ENCODE measurements around the gene CALD1.

The CALD1 gene

DNA sequence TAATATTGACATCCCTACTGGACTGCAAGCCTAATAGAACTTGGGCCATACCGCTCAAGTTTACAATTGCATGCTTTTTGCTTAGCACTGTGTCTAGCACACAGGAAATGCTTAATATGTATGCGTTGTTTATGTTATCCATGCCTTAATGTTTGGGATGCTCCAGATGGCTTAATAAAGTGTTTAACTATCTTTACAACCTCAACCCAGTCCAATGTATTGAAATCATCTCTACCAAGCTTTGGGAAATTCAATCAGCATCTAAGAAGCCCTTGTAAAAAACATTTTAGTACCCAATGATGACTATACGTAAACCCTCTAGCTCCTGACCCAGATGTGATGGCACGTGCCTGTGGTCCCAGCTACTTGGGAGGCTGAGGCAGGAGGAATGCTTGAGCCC, 40.0 kb downstream of the CALD1 start:
- in situ Hi-C loops (cut with MboI; ENCODE audit: low sequenced_read_pairs, unreplicated experiment): no loop called here
- no peak for DNase-seq (ENCODE audit: low spot score)

DNA sequence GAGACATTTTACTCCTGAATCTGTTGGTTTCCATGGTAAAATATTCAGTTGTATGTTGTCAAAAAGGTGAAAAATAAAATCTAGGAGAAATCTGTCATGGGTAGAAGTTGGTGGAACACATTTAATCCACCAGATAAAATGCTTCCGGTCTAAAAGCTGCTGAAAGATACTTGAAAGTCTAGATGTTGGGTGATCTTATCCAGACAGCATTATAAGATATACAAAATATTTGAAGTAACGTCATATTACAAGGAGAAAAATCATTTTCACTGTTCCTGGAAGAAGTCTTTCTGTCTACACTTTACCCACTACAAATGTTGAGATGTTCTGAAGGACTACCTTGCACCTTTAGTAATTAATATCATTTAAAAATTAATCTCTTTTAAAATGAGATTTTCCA, 40.9 kb downstream of the CALD1 start:
- in situ Hi-C loops (cut with MboI; ENCODE audit: low sequenced_read_pairs, unreplicated experiment): no loop called here
- TF ChIP-seq, protein P1, sequence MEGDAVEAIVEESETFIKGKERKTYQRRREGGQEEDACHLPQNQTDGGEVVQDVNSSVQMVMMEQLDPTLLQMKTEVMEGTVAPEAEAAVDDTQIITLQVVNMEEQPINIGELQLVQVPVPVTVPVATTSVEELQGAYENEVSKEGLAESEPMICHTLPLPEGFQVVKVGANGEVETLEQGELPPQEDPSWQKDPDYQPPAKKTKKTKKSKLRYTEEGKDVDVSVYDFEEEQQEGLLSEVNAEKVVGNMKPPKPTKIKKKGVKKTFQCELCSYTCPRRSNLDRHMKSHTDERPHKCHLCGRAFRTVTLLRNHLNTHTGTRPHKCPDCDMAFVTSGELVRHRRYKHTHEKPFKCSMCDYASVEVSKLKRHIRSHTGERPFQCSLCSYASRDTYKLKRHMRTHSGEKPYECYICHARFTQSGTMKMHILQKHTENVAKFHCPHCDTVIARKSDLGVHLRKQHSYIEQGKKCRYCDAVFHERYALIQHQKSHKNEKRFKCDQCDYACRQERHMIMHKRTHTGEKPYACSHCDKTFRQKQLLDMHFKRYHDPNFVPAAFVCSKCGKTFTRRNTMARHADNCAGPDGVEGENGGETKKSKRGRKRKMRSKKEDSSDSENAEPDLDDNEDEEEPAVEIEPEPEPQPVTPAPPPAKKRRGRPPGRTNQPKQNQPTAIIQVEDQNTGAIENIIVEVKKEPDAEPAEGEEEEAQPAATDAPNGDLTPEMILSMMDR (IDR thresholded peaks at IDR 0.05; ENCODE audit: borderline replicate concordance, control extremely low read depth, extremely low read depth, insufficient read depth, missing control alignments): no peak
- DNase-seq (ENCODE audit: low spot score): no peak

More for the DNA sequence above, 40.0 kb downstream of the CALD1 start:
- TF ChIP-seq, protein P1 (IDR thresholded peaks at IDR 0.05; ENCODE audit: borderline replicate concordance, control extremely low read depth, extremely low read depth, insufficient read depth, missing control alignments): no peak

DNA sequence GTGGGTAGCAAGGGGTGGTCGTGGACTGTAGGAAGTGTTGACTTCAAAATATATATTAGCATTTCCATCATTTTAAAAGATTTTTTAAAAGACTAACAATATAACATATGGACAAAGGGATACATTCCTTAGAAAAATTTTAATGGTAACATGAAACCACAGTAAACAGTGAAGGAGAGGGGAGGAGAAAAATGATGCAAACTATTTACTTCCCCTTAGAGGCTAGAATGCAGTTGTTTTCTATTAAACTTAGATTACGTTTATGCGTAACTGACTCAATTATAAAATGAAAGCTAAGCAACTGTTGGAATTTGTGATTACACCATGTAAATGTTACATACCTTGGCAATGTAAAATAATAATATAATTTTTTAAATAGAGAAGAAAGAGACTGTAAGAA, 41.3 kb downstream of the CALD1 start:
- DNase-seq (ENCODE audit: low spot score): no peak
- TF ChIP-seq, protein P1 (IDR thresholded peaks at IDR 0.05; ENCODE audit: borderline replicate concordance, control extremely low read depth, extremely low read depth, insufficient read depth, missing control alignments): no peak
- in situ Hi-C loops (cut with MboI; ENCODE audit: low sequenced_read_pairs, unreplicated experiment): no loop called here

DNA sequence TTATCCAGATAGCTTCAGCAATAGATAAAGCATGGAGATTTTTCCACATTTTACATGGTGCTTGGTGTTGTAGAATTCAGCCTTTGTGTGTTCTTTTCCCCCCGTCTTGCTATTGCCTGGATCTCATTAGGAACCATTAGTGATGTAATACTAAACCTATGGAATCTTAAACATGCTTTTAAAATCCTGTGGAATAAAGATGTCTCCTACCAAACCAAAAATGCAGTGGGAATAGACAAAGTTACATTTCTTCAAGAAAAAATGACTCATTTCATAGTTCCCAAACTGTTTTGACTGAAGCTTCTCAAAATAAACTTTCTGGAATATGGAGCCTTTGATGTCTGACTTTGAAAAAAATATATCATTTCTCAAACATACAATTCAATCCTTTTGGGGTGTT, 44.0 kb downstream of the CALD1 start:
- no peak for DNase-seq (ENCODE audit: low spot score)
- TF ChIP-seq, protein P1 (IDR thresholded peaks at IDR 0.05; ENCODE audit: borderline replicate concordance, control extremely low read depth, extremely low read depth, insufficient read depth, missing control alignments): no peak
- in situ Hi-C loops (cut with MboI; ENCODE audit: low sequenced_read_pairs, unreplicated experiment): no loop called here

DNA sequence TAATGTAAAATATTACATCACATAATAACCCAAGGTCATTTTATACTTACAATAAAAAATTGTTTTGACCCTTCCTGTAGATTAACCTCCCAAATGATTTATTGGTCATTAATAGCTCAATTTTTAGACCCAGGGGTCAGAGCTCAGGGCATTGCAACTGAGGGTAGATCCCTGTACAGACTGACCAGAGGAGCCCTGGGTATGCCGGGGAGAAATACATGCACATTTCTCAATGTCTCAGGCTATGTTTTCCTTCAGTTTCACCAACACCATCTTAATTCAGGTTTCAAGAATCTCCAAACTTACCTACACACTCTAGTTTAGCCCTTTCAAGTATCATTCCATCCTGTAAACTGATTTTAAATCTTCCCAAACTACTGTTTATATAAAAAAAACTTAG, 46.2 kb downstream of the CALD1 start:
- in situ Hi-C loops (cut with MboI; ENCODE audit: low sequenced_read_pairs, unreplicated experiment): no loop called here
- DNase-seq (ENCODE audit: low spot score): no peak
- TF ChIP-seq, protein P1 (IDR thresholded peaks at IDR 0.05; ENCODE audit: borderline replicate concordance, control extremely low read depth, extremely low read depth, insufficient read depth, missing control alignments): no peak

DNA sequence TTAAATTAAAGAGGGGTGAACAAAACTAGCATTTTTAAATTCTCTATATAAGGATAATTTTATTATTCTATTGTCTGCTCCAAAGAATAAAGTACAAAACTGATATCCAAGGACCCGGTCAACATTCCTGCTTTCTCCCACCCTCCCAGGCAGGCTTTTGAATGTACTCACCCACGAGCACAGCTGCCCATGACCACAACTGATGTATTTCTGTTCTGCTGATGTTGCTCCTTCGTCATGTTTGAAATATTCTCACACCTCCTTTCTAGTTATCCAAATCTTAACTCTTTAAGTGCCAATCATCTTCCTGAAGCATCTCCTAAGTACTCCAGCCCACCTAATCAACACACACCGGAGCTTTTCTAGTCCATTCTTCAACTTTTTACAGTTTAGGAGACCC, 46.7 kb downstream of the CALD1 start:
- no peak for DNase-seq (ENCODE audit: low spot score)
- in situ Hi-C loops (cut with MboI; ENCODE audit: low sequenced_read_pairs, unreplicated experiment): no loop called here
- TF ChIP-seq, protein P1 (IDR thresholded peaks at IDR 0.05; ENCODE audit: borderline replicate concordance, control extremely low read depth, extremely low read depth, insufficient read depth, missing control alignments): no peak

DNA sequence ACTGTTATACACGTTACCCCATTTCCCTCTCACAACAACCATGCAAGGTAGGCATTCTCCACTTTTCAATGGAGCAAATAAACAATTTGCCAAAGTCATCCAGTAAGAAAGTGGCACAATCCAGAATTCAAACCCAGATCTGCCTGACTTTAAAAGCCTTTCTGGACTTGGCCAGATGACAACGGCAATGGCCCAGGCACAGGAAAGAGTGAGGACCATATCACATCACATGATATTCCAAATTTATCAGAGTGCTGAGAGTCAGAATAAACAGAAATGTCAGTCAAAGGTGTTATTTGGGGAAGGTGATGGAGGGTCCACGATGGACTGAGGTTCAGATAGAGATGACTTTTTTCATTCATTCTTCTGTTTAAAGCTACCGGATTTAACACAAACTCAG, 48.0 kb downstream of the CALD1 start:
- TF ChIP-seq, protein P1 (IDR thresholded peaks at IDR 0.05; ENCODE audit: borderline replicate concordance, control extremely low read depth, extremely low read depth, insufficient read depth, missing control alignments): no peak
- in situ Hi-C loops (cut with MboI; ENCODE audit: low sequenced_read_pairs, unreplicated experiment): no loop called here
- DNase-seq (ENCODE audit: low spot score): no peak

Data from GM13976 (cell line).